HepG2 (cell line): ENCODE data around the gene TMX3. TPM values are rescaled to one million over a fixed set of nuclear protein-coding genes. Genes with fewer than 3 reads are reported as not detected.
A peak's percentile ranks its signal among the peaks of the same experiment; 100 is the strongest.

ENCODE experiments used
- CBX2 ChIP-seq, 2 experiments: fragments of 200-600 bp in 1 of 2; sonication (generic); formaldehyde crosslinking in 1 of 2; IDR thresholded peaks; 2 replicates each; pipeline versions ENCODE4 v1.7.0 to v1.8.1; 2018 to 2022; ENCODE audit warnings: low read depth in 2 of 2, low read length in 1 of 2, mild to moderate bottlenecking in 1 of 2, missing genetic modification reagents in 1 of 2
- KDM3A ChIP-seq: IDR thresholded peaks from 2 replicates; pipeline ENCODE4 v1.6.1; 2018; ENCODE audit warnings: low read depth, missing compliant biosample characterization
- NFAT5 ChIP-seq: sonication (generic); formaldehyde crosslinking; IDR thresholded peaks from 2 replicates; pipeline ENCODE4 v1.4.0; 2020; ENCODE audit warnings: missing genetic modification reagents
- NR2F2 ChIP-seq: IDR thresholded peaks from 2 replicates; pipeline ENCODE4 v1.6.1; 2012; ENCODE audit warnings: low read depth, inconsistent platforms, borderline replicate concordance
- POLR2AphosphoS2 ChIP-seq: IDR thresholded peaks from 2 replicates; pipeline ENCODE4 v1.6.1; 2011; ENCODE audit warnings: low read depth, low read length, improper control_type of control experiment
- SP140L ChIP-seq: sonication (generic); formaldehyde crosslinking; IDR thresholded peaks from 2 replicates; pipeline ENCODE4 v1.4.0; 2020; ENCODE audit warnings: missing genetic modification reagents, borderline replicate concordance
- TERF1 ChIP-seq: sonication (generic); formaldehyde crosslinking; IDR thresholded peaks from 2 replicates; pipeline ENCODE4 v1.8.0; 2022; ENCODE audit warnings: mild to moderate bottlenecking, missing genetic modification reagents, moderate library complexity
- ZBTB7B ChIP-seq: sonication (generic); formaldehyde crosslinking; IDR thresholded peaks from 2 replicates; pipeline ENCODE4 v1.4.0; 2020; ENCODE audit warnings: missing genetic modification reagents
- ZHX1 ChIP-seq: sonication (generic); formaldehyde crosslinking; IDR thresholded peaks from 2 replicates; pipeline ENCODE4 v1.8.1; 2022; ENCODE audit warnings: low read depth, mild to moderate bottlenecking, missing genetic modification reagents
- ZNF282 ChIP-seq: fragments of 450-650 bp; IDR thresholded peaks from 2 replicates; pipeline ENCODE4 v1.6.1; 2018; ENCODE audit not compliant: partially characterized antibody
- ZNF512 ChIP-seq: sonication (generic); formaldehyde crosslinking; IDR thresholded peaks from 2 replicates; pipeline ENCODE4 v1.4.0; 2020; ENCODE audit warnings: mild to moderate bottlenecking, missing genetic modification reagents
- ZNF850 ChIP-seq: sonication (generic); formaldehyde crosslinking; conservative IDR thresholded peaks from 2 replicates; pipeline ENCODE4 v1.9.0; 2021; ENCODE audit warnings: mild to moderate bottlenecking, missing genetic modification reagents
- ZSCAN22 ChIP-seq: sonication (generic); formaldehyde crosslinking; IDR thresholded peaks from 2 replicates; pipeline ENCODE4 v1.4.0; 2020; ENCODE audit warnings: mild to moderate bottlenecking, missing genetic modification reagents
- ZXDC ChIP-seq: sonication (generic); formaldehyde crosslinking; IDR thresholded peaks from 2 replicates; pipeline ENCODE4 v1.5.0; 2020; ENCODE audit warnings: mild to moderate bottlenecking, missing genetic modification reagents
- polyA plus RNA-seq, 8 experiments: library from polyadenylated mRNA; depleted of rRNA in 3 of 8; stranded (reverse) in 7 of 8; unstranded in 1 of 8; fragments of >200 nt; fragmentation: Illumina TruSeq in 4 of 8; extraction: Trizol in 4 of 8; gene quantifications; 2 replicates each; pipeline versions ENCODE4 v1.2.1 to v1.2.3, GENCODE V29; 2011 to 2016; ENCODE audit warnings: low read depth in 4 of 8, missing spikeins in 1 of 8, mixed read lengths in 1 of 8; ENCODE audit not compliant: insufficient read depth in 1 of 8
- total RNA-seq, 5 experiments: library from RNA; depleted of rRNA; stranded (reverse); fragments of >200 nt; fragmentation: Illumina TruSeq; extraction: Trizol; gene quantifications; 2 replicates each; pipeline ENCODE4 v1.2.3, GENCODE V29; 2016; ENCODE audit warnings: low read depth in 1 of 5

Gene TMX3
- total and polyA plus RNA-seq, 2 of the 13 experiments (the other 11 are each of a cell fraction or from before 2014, with no cell fraction given), result 12.9 to 25.0 TPM

GRCh38 chr18:68714712-68715496, at the start of gene TMX3 (continued):
- no peak for TF ChIP-seq POLR2AphosphoS2
- TF ChIP-seq ZHX1, result 0 out of 2 replicates have a peak, but pooled peaks have one; percentile 11
- TF ChIP-seq KDM3A (CRISPR knock-in tag), result 0 out of 2 replicates have a peak, but pooled peaks have one; percentile 31
- TF ChIP-seq ZNF512 (CRISPR knock-in tag), result no peak
- no peak for TF ChIP-seq ZNF850 (CRISPR knock-in tag)
- TF ChIP-seq TERF1 (CRISPR knock-in tag), result no peak
- no peak for TF ChIP-seq ZNF282
- no peak for TF ChIP-seq NR2F2
- 0 out of 2 replicates have a peak, but pooled peaks have one; percentile 28 for TF ChIP-seq SP140L
- no peak for TF ChIP-seq CBX2 (IDR thresholded peaks at IDR 0.05; ENCODE audit: low read depth, low read length)
- TF ChIP-seq CBX2 (CRISPR knock-in tag; IDR thresholded peaks at IDR 0.05; ENCODE audit: low read depth), result no peak
- TF ChIP-seq ZXDC, result peak; percentile 85
- TF ChIP-seq ZSCAN22 (CRISPR knock-in tag), result no peak
- TF ChIP-seq ZBTB7B (CRISPR knock-in tag), result peak; percentile 61; the same call in 1 of the 2 replicates
- peak; percentile 93 for TF ChIP-seq NFAT5 (CRISPR knock-in tag)
